H9 (cell line): Measurements from ENCODE around the gene SCFD2. TPM values are rescaled to one million over a fixed set of nuclear protein-coding genes. Genes with fewer than 3 reads are reported as not detected.

Source experiments
- DNase-seq: peaks from one replicate; pipeline ENCODE4 v3.0.0-alpha.2; 2017
- H2AFZ ChIP-seq: one replicate; pipeline ENCODE4 v1.6.1; 2013; ENCODE audit warnings: mild to moderate bottlenecking, low read length, control low read depth, moderate library complexity
- H2AK5ac ChIP-seq: 2 replicates; pipeline ENCODE4 v1.6.1; 2013; ENCODE audit warnings: low read length, control low read depth, mixed read lengths; ENCODE audit not compliant: insufficient read length
- H2BK120ac ChIP-seq: one replicate; pipeline ENCODE4 v1.6.1; 2013; ENCODE audit warnings: low read depth, mild to moderate bottlenecking, low read length, control low read depth, inconsistent platforms; ENCODE audit not compliant: poor library complexity, severe bottlenecking
- H2BK12ac ChIP-seq: 2 replicates; pipeline ENCODE4 v1.6.1; 2013; ENCODE audit warnings: low read length, control low read depth, mixed read lengths, low read depth; ENCODE audit not compliant: insufficient read length
- H2BK15ac ChIP-seq: 2 replicates; pipeline ENCODE4 v1.6.1; 2013; ENCODE audit warnings: low read depth, low read length, control low read depth
- H2BK20ac ChIP-seq: one replicate; pipeline ENCODE4 v1.6.1; 2013; ENCODE audit warnings: low read depth, mild to moderate bottlenecking, low read length, control low read depth, inconsistent platforms; ENCODE audit not compliant: poor library complexity, severe bottlenecking
- H2BK5ac ChIP-seq: 2 replicates; pipeline ENCODE4 v1.6.1; 2013; ENCODE audit warnings: low read length, control low read depth, mixed read lengths; ENCODE audit not compliant: insufficient read length
- H3K14ac ChIP-seq: 2 replicates; pipeline ENCODE4 v1.6.1; 2013; ENCODE audit warnings: low read length, control low read depth; ENCODE audit not compliant: insufficient read depth
- H3K18ac ChIP-seq: 2 replicates; pipeline ENCODE4 v1.6.1; 2013; ENCODE audit warnings: low read depth, mild to moderate bottlenecking, mixed read lengths, low read length, control low read depth; ENCODE audit not compliant: insufficient read length
- H3K23ac ChIP-seq: 2 replicates; pipeline ENCODE4 v1.6.1; 2013; ENCODE audit warnings: low read length, control low read depth, mixed read lengths, low read depth; ENCODE audit not compliant: insufficient read length
- H3K23me2 ChIP-seq: 2 replicates; pipeline ENCODE4 v1.6.1; 2013; ENCODE audit warnings: low read depth, mild to moderate bottlenecking, mixed read lengths, low read length, control low read depth; ENCODE audit not compliant: insufficient read length, poor library complexity, severe bottlenecking
- H3K27ac ChIP-seq: 2 replicates; pipeline ENCODE4 v1.5.1; 2013; ENCODE audit warnings: low read length, control low read depth, mixed read lengths, low read depth; ENCODE audit not compliant: insufficient read length
- H3K27me3 ChIP-seq: 2 replicates; pipeline ENCODE4 v1.6.1; 2013; ENCODE audit warnings: low read length, control low read depth, inconsistent platforms; ENCODE audit not compliant: insufficient read depth
- H3K4ac ChIP-seq: 2 replicates; pipeline ENCODE4 v1.6.1; 2013; ENCODE audit warnings: low read depth, mild to moderate bottlenecking, control low read depth, inconsistent platforms, low read length, moderate library complexity
- H3K4me1 ChIP-seq: 2 replicates; pipeline ENCODE4 v1.6.1; 2013; ENCODE audit warnings: low read length, control low read depth, inconsistent platforms; ENCODE audit not compliant: insufficient read depth
- H3K4me2 ChIP-seq: 2 replicates; pipeline ENCODE4 v1.6.1; 2013; ENCODE audit warnings: low read length, control low read depth, mixed read lengths; ENCODE audit not compliant: insufficient read length, insufficient read depth
- H3K56ac ChIP-seq: 2 replicates; pipeline ENCODE4 v1.6.1; 2013; ENCODE audit warnings: low read depth, mild to moderate bottlenecking, mixed read lengths, low read length, control low read depth; ENCODE audit not compliant: insufficient read length
- H3K79me1 ChIP-seq: 2 replicates; pipeline ENCODE4 v1.6.1; 2013; ENCODE audit warnings: low read depth, mild to moderate bottlenecking, moderate library complexity, low read length, control low read depth, inconsistent platforms; ENCODE audit not compliant: insufficient read depth, poor library complexity, severe bottlenecking
- H3K79me2 ChIP-seq: 2 replicates; pipeline ENCODE4 v1.6.1; 2013; ENCODE audit warnings: low read length, control low read depth, inconsistent platforms; ENCODE audit not compliant: insufficient read depth
- H3K9ac ChIP-seq: 2 replicates; pipeline ENCODE4 v1.6.1; 2013; ENCODE audit warnings: low read length, control low read depth, mixed read lengths; ENCODE audit not compliant: insufficient read length; ENCODE audit errors: extremely low read depth
- H3K9me3 ChIP-seq: one replicate; pipeline ENCODE4 v1.6.1; 2013; ENCODE audit warnings: low read depth, low read length, inconsistent platforms; ENCODE audit not compliant: control insufficient read depth
- H3T11ph ChIP-seq: one replicate; pipeline ENCODE4 v1.6.1; 2013; ENCODE audit warnings: mild to moderate bottlenecking, low read length, control low read depth, inconsistent platforms
- H4K20me1 ChIP-seq: one replicate; pipeline ENCODE4 v1.6.1; 2013; ENCODE audit not compliant: control insufficient read depth, insufficient read length, insufficient read depth
- H4K5ac ChIP-seq: 2 replicates; pipeline ENCODE4 v1.6.1; 2013; ENCODE audit warnings: low read depth, mild to moderate bottlenecking, mixed read lengths, low read length, control low read depth; ENCODE audit not compliant: insufficient read length
- H4K8ac ChIP-seq: replicated peaks from 2 replicates; pipeline ENCODE4 v1.6.1; 2013; ENCODE audit warnings: low read length, control low read depth, mixed read lengths, low read depth; ENCODE audit not compliant: insufficient read length
- H4K91ac ChIP-seq: 2 replicates; pipeline ENCODE4 v1.6.1; 2013; ENCODE audit warnings: low read depth, mild to moderate bottlenecking, moderate library complexity, mixed read lengths, low read length, control low read depth; ENCODE audit not compliant: insufficient read length
- H3K27ac Mint-ChIP-seq, 3 experiments: 2 replicates in 2 of 3; 3 replicates in 1 of 3; pipeline ENCODE4 v1.8.0; 2020 to 2021; ENCODE audit warnings: mixed read lengths in 3 of 3, mild to moderate bottlenecking in 1 of 3, moderate library complexity in 1 of 3
- H3K27me3 Mint-ChIP-seq: 2 replicates; pipeline ENCODE4 v1.8.0; 2021; ENCODE audit warnings: low read depth, mild to moderate bottlenecking, moderate library complexity, mixed read lengths
- H3K36me3 Mint-ChIP-seq, 3 experiments: 2 replicates in 2 of 3; 3 replicates in 1 of 3; pipeline ENCODE4 v1.8.0; 2020 to 2021; ENCODE audit warnings: low read depth in 3 of 3, mixed read lengths in 3 of 3; ENCODE audit not compliant: insufficient read depth in 1 of 3
- H3K4me1 Mint-ChIP-seq, 2 experiments: 2 replicates each; pipeline ENCODE4 v1.8.0; 2020; ENCODE audit warnings: mixed read lengths in 2 of 2
- H3K4me3 Mint-ChIP-seq, 2 experiments: 2 replicates in 1 of 2; 3 replicates in 1 of 2; pipeline ENCODE4 v1.8.0; 2020 to 2021; ENCODE audit warnings: mild to moderate bottlenecking in 2 of 2, mixed read lengths in 2 of 2, moderate library complexity in 1 of 2
- H3K9me3 Mint-ChIP-seq, 2 experiments: 2 replicates in 1 of 2; 3 replicates in 1 of 2; pipeline ENCODE4 v1.8.0; 2020; ENCODE audit warnings: mild to moderate bottlenecking in 2 of 2, mixed read lengths in 2 of 2, moderate library complexity in 1 of 2
- WGBS: extraction: QIAGEN DNeasy Blood & Tissue Kit; methylation state at CpG from one replicate; pipeline ENCODE4 v1.1.7; 2013; ENCODE audit warnings: missing lambda C conversion rate, low lambda C conversion rate, mixed read lengths; ENCODE audit not compliant: insufficient read length; ENCODE audit errors: extremely low coverage; 5-methylcytosine and 5-hydroxymethylcytosine counted together
- total RNA-seq: library from RNA; stranded (reverse); gene quantifications from 2 replicates; pipeline ENCODE4 v1.2.1, GENCODE V29; 2021
- TF ChIP-seq, protein P1 (sequence below): fragments of 200-600 bp; sonication (generic); conservative IDR thresholded peaks from 3 replicates; pipeline ENCODE4 v1.8.0; 2021; ENCODE audit warnings: antibody characterized with exemption, mild to moderate bottlenecking

Gene SCFD2
- total RNA-seq, 1 experiment from 2014 or later = 10.1 TPM

DNA sequence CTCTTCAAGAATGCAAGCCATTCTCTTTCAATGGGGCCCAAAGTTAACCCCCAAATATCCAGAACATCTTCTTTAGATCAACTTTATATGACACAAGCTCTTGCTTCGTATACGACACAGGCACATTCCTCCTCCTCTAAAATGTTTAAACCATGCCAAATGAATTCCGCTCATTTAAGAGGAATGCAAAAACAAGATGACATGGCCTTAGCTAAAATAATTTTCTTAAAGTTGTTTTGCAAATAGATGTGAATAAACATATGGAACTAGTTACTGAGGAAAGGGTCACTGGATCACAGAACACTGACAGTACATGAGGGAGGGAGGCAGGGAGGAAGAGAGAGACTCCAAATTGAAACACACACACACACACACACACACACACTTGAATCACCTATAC, 406.3 kb downstream of the SCFD2 start:
- Histone ChIP-seq H3K4ac (no peak overlapping the region), H3K23me2 (no peaks in the 10 kb centered on the region), H2BK120ac (no peak overlapping the region), H3K79me1 (no peaks in the 10 kb centered on the region), H2AK5ac (no peak overlapping the region), H3K18ac (no peak overlapping the region), H4K91ac (no peak overlapping the region), H2BK5ac (no peak overlapping the region), H3K27ac (no peak overlapping the region), H3K9me3 (no peaks in the 10 kb centered on the region), H4K20me1 (no peaks in the 10 kb centered on the region), H4K5ac (no peak overlapping the region), H3K27me3 (no peaks in the 10 kb centered on the region), H3K23ac (no peak overlapping the region), H2BK20ac (no peak overlapping the region), H3K4me1 (no peaks in the 10 kb centered on the region; the same call in 1 of the 2 replicates), H2AFZ (no peak overlapping the region), H2BK15ac (no peak overlapping the region), H3K14ac (no peak overlapping the region), H3K9ac (no peak overlapping the region), H2BK12ac (no peak overlapping the region), H3K79me2 (no peaks in the 10 kb centered on the region), H3T11ph (no peak overlapping the region), H4K8ac (no peak overlapping the region), H3K4me2 (no peak overlapping the region), H3K56ac (no peak overlapping the region)
- no peak overlapping the region for H3K27ac Mint-ChIP-seq
- DNase-seq = no peak
- no peaks in the 10 kb centered on the region for H3K36me3 Mint-ChIP-seq
- no peaks in the 10 kb centered on the region for H3K9me3 Mint-ChIP-seq
- no peak overlapping the region for H3K4me3 Mint-ChIP-seq
- H3K4me1 Mint-ChIP-seq = peaks cover 13 to 16% of the 10 kb centered on the region in 2 experiments
- TF ChIP-seq, protein P1, sequence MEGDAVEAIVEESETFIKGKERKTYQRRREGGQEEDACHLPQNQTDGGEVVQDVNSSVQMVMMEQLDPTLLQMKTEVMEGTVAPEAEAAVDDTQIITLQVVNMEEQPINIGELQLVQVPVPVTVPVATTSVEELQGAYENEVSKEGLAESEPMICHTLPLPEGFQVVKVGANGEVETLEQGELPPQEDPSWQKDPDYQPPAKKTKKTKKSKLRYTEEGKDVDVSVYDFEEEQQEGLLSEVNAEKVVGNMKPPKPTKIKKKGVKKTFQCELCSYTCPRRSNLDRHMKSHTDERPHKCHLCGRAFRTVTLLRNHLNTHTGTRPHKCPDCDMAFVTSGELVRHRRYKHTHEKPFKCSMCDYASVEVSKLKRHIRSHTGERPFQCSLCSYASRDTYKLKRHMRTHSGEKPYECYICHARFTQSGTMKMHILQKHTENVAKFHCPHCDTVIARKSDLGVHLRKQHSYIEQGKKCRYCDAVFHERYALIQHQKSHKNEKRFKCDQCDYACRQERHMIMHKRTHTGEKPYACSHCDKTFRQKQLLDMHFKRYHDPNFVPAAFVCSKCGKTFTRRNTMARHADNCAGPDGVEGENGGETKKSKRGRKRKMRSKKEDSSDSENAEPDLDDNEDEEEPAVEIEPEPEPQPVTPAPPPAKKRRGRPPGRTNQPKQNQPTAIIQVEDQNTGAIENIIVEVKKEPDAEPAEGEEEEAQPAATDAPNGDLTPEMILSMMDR = no peak
- no peaks in the 10 kb centered on the region for H3K27me3 Mint-ChIP-seq
- WGBS = no CpG with 5 or more reads among the region's 3 CpGs
